OCI-LY3 (cell line): ENCODE data around the gene MS4A4A.

Experiments
- H2AFZ ChIP-seq: fragments of 200-600, 300-600 bp; shearing (Covaris generic); 2 replicates; pipeline ENCODE4 v1.6.0; 2014; ENCODE audit warnings: antibody characterized with exemption, low read depth, low read length
- H3K27ac ChIP-seq: fragments of 200-600, 300-600 bp; sonication (generic); 2 replicates; pipeline ENCODE4 v1.5.1; 2014; ENCODE audit warnings: mild to moderate bottlenecking, low read length, moderate library complexity, mixed read lengths
- H3K27me3 ChIP-seq: fragments of 200-600, 300-600 bp; sonication (generic); 2 replicates; pipeline ENCODE4 v1.6.1; 2014; ENCODE audit warnings: low read depth, low read length, mixed read lengths
- H3K36me3 ChIP-seq: fragments of 200-600, 300-600 bp; sonication (generic); replicated peaks from 2 replicates; pipeline ENCODE3; 2014; ENCODE audit warnings: low read depth, low read length, mixed read lengths
- H3K4me1 ChIP-seq: fragments of 300-600, 200-600 bp; sonication (generic); 2 replicates; pipeline ENCODE4 v1.6.1; 2014; ENCODE audit warnings: low read length, mixed read lengths
- H3K4me2 ChIP-seq: fragments of 200-600, 300-600 bp; sonication (generic); 2 replicates; pipeline ENCODE4 v1.6.1; 2014; ENCODE audit warnings: low read length, mixed read lengths
- H3K4me3 ChIP-seq: fragments of 300-600, 200-600 bp; sonication (generic); 2 replicates; pipeline ENCODE4 v1.5.1; 2014; ENCODE audit warnings: antibody characterized with exemption, mild to moderate bottlenecking, low read length, moderate library complexity
- H3K79me2 ChIP-seq: fragments of 300-600, 200-600 bp; shearing (Covaris generic); 2 replicates; pipeline ENCODE4 v1.6.1; 2014; ENCODE audit warnings: mild to moderate bottlenecking, low read length, mixed read lengths
- H3K9ac ChIP-seq: fragments of 300-600, 200-600 bp; shearing (Covaris generic); 2 replicates; pipeline ENCODE4 v1.6.0; 2014; ENCODE audit warnings: mild to moderate bottlenecking, low read length, moderate library complexity
- H3K9me3 ChIP-seq: fragments of 200-600, 300-600 bp; shearing (Covaris generic); 2 replicates; pipeline ENCODE4 v1.6.1; 2014; ENCODE audit warnings: low read length, mixed read lengths; ENCODE audit not compliant: insufficient read depth
- H4K20me1 ChIP-seq: fragments of 200-600, 300-600 bp; sonication (generic); 2 replicates; pipeline ENCODE4 v1.6.1; 2016; ENCODE audit warnings: low read length, mixed read lengths; ENCODE audit not compliant: insufficient read depth
- CTCF ChIP-seq: fragments of 200-600, 300-600 bp; sonication (generic); IDR thresholded peaks from 2 replicates; pipeline ENCODE4 v1.5.1; 2014; ENCODE audit warnings: antibody characterized with exemption, low read length, low read depth
- EZH2phosphoT487 ChIP-seq: fragments of 200-600 bp; shearing (Covaris generic); IDR thresholded peaks from 2 replicates; pipeline ENCODE4 v1.6.1; 2018; ENCODE audit warnings: antibody characterized with exemption, mixed run types, low read depth

Gene MS4A4A

GRCh38 chr11:60321051-60321450, 40.6 kb downstream of the MS4A4A start:
- TF ChIP-seq CTCF (no peak), EZH2phosphoT487 (no peak)
- no peaks in the 10 kb centered on the region for H4K20me1 ChIP-seq
- peaks cover 37% of the 10 kb centered on the region for H3K9me3 ChIP-seq
- H3K4me1 ChIP-seq: peaks cover 28% of the 10 kb centered on the region
- H3K27ac ChIP-seq: no peak overlapping the region
- no peaks in the 10 kb centered on the region for H3K27me3 ChIP-seq
- no peak overlapping the region for H3K4me3 ChIP-seq
- no peak overlapping the region for H2AFZ ChIP-seq
- no peak overlapping the region for H3K4me2 ChIP-seq
- H3K9ac ChIP-seq: no peak overlapping the region
- peaks cover 26% of the 10 kb centered on the region for H3K36me3 ChIP-seq
- no peaks in the 10 kb centered on the region for H3K79me2 ChIP-seq

GRCh38 chr11:60326955-60327354, 46.5 kb downstream of the MS4A4A start, which contains the start of gene MS4A6E:
TSS of gene MS4A6E (plus strand) at chr11:60327255. CDS start at chr11:60334896, 7,641 bp downstream.
- H2AFZ ChIP-seq: no peak within 1 kb of the TSS
- no peaks in the 10 kb centered on the region for H3K79me2 ChIP-seq
- H3K4me2 ChIP-seq: no peak within 1 kb of the TSS
- H3K27me3 ChIP-seq: no peaks in the 10 kb centered on the region
- peaks cover 7% of the 10 kb centered on the region; the same call in 1 of the 2 replicates for H3K4me1 ChIP-seq
- H3K36me3 ChIP-seq: no peaks in the 10 kb centered on the region
- no peak within 1 kb of the TSS for H3K27ac ChIP-seq
- H4K20me1 ChIP-seq: no peaks in the 10 kb centered on the region
- no peak within 1 kb of the TSS for H3K4me3 ChIP-seq
- TF ChIP-seq EZH2phosphoT487 (no peak), CTCF (no peak)
- no peak within 1 kb of the TSS for H3K9ac ChIP-seq
- H3K9me3 ChIP-seq: 0 out of 2 replicates have a peak, but pooled peaks cover 7% of the 10 kb centered on the region

- no peaks in the 10 kb centered on the region for H3K79me2 ChIP-seq
- peaks cover 2% of the 10 kb centered on the region for H3K4me1 ChIP-seq
- no peaks in the 10 kb centered on the region for H4K20me1 ChIP-seq
- H3K27me3 ChIP-seq: no peaks in the 10 kb centered on the region
- no peaks in the 10 kb centered on the region for H3K36me3 ChIP-seq
- H3K27ac ChIP-seq: no peak overlapping the region
- H3K4me3 ChIP-seq: no peak overlapping the region
- TF ChIP-seq EZH2phosphoT487 (no peak), CTCF (no peak)
- no peak overlapping the region for H3K4me2 ChIP-seq
- H3K9ac ChIP-seq: no peak overlapping the region
- 0 out of 2 replicates have a peak, but pooled peaks cover 7% of the 10 kb centered on the region for H3K9me3 ChIP-seq
- no peak overlapping the region for H2AFZ ChIP-seq
Observed at GRCh38 chr11:60328460-60328859, 48.0 kb downstream of the MS4A4A start.

GRCh38 chr11:60332846-60333245, 52.4 kb downstream of the MS4A4A start:
- no peaks in the 10 kb centered on the region for H3K27me3 ChIP-seq
- no peak overlapping the region for H3K4me3 ChIP-seq
- H4K20me1 ChIP-seq: no peaks in the 10 kb centered on the region
- no peak overlapping the region for H3K27ac ChIP-seq
- H3K36me3 ChIP-seq: no peaks in the 10 kb centered on the region
- peaks cover 37% of the 10 kb centered on the region for H3K4me1 ChIP-seq
- H2AFZ ChIP-seq: peak overlapping the region; percentile 93; the same call in 1 of the 2 replicates
- no peak overlapping the region for H3K4me2 ChIP-seq
- TF ChIP-seq CTCF (no peak), EZH2phosphoT487 (no peak)
- no peak overlapping the region for H3K9ac ChIP-seq
- no peaks in the 10 kb centered on the region for H3K79me2 ChIP-seq
- H3K9me3 ChIP-seq: no peaks in the 10 kb centered on the region
